ENCODE measurements around the gene PLXNC1.

Gene PLXNC1

DNA sequence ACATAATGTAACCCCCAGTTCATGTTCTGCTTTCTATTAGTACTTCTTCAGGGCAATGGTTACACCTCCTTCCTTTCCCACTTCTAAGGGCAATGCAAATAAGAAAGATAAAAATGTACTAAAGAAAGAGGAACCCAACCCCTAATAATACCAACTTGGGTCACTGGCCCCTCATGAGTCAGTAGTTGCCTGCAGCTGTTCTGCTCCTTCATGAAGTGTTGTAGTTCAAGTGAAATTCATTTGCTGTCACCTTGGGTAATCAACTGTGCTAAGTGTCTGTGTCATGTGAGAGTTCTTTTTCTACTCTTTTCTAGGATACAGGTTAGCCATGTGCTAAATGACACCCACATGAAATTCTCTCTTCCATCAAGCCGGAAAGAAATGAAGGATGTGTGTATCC, 91.8 kb downstream of the PLXNC1 start:
- no peak overlapping the region for H3K4me3 ChIP-seq (ENCODE audit: low read depth, low read length)
- no peaks in the 10 kb centered on the region for H3K9me3 ChIP-seq (ENCODE audit: severe bottlenecking)
- no peak overlapping the region; the same call in 1 of the 2 replicates for H3K27ac ChIP-seq
- H3K27me3 ChIP-seq (ENCODE audit: insufficient read depth, low read depth, severe bottlenecking) = no peaks in the 10 kb centered on the region
- no peaks in the 10 kb centered on the region for H3K36me3 ChIP-seq
- TF ChIP-seq, protein P1, sequence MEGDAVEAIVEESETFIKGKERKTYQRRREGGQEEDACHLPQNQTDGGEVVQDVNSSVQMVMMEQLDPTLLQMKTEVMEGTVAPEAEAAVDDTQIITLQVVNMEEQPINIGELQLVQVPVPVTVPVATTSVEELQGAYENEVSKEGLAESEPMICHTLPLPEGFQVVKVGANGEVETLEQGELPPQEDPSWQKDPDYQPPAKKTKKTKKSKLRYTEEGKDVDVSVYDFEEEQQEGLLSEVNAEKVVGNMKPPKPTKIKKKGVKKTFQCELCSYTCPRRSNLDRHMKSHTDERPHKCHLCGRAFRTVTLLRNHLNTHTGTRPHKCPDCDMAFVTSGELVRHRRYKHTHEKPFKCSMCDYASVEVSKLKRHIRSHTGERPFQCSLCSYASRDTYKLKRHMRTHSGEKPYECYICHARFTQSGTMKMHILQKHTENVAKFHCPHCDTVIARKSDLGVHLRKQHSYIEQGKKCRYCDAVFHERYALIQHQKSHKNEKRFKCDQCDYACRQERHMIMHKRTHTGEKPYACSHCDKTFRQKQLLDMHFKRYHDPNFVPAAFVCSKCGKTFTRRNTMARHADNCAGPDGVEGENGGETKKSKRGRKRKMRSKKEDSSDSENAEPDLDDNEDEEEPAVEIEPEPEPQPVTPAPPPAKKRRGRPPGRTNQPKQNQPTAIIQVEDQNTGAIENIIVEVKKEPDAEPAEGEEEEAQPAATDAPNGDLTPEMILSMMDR (IDR thresholded peaks at IDR 0.05; ENCODE audit: low read depth, low read length) = no peak
- DNase-seq = no peak

DNA sequence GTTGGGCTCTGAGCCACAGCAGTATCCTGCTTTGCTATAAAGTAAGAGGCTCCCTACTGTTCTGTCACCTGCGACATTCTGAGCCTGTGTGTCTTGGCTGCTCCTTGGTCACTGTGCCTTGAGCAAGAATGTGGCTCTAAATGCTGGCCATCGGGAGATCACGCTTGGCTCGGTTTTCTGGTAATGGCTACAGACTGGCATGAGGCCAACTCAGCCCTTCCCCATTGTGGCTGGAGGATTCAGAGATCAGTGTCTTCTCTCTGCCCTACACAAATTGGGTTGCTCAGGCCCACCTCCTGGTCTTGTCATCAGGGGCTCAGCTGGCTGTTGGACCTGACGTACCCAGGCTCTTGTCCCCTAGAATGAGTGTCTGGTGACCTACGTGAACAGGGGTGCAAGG, 94.5 kb downstream of the PLXNC1 start:
- TF ChIP-seq, protein P1 (IDR thresholded peaks at IDR 0.05; ENCODE audit: low read depth, low read length) = no peak
- DNase-seq = no peak
- no peak overlapping the region for H3K27ac ChIP-seq
- H3K27me3 ChIP-seq (ENCODE audit: insufficient read depth, low read depth, severe bottlenecking) = no peaks in the 10 kb centered on the region
- H3K4me3 ChIP-seq (ENCODE audit: low read depth, low read length) = no peak overlapping the region
- H3K9me3 ChIP-seq (ENCODE audit: severe bottlenecking) = no peaks in the 10 kb centered on the region
- no peaks in the 10 kb centered on the region for H3K36me3 ChIP-seq

DNA sequence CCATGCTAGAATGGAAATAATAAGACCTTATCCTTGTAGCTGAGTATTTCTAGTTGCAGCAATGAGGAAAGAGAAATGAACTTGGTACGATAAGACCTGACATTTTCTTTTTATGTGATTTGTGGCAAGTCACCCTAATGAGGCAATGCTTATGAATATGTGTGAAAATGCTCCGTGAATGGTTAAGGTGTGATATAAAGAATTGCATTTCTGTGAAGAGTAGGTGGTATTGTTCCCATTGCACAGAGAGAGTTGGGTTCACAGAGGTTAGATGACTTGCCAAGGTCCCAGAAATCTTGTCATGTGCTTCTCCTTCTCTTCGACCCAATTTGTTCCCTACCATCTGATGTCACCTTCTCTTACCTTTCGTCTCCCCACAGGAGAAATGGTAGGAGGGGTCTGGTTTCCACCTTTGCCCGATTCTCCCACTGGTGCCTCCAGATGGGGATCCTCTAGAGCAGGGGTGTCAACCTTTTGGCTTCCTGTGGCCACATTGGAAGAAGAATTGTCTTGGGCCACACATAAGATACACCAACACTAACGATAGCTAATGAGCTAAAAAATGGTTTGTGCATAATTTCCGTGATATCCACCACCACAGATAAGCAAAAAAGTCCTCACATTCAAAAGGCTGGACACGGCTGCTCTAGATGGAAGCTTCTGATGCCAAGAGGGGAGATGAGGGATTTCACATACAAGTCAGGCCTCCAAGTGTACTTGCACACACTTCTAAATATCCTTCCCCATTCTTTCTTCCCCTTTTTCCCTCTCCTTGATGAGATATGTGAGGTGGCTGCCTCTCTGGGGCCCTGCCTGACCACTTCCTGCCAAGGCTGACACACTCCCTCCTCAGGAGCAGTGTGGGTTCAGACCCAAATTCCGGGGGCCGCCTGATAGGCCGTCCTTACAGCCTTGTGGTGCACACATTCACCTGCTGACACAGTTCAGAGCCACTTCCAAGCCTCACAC, 96.1 kb downstream of the PLXNC1 start:
- H3K36me3 ChIP-seq = no peaks in the 10 kb centered on the region
- no peak overlapping the region for H3K4me3 ChIP-seq (ENCODE audit: low read depth, low read length)
- H3K27me3 ChIP-seq (ENCODE audit: insufficient read depth, low read depth, severe bottlenecking) = no peaks in the 10 kb centered on the region
- no peaks in the 10 kb centered on the region for H3K9me3 ChIP-seq (ENCODE audit: severe bottlenecking)
- no peak for DNase-seq
- TF ChIP-seq, protein P1 (IDR thresholded peaks at IDR 0.05; ENCODE audit: low read depth, low read length) = no peak
- no peak overlapping the region for H3K27ac ChIP-seq

DNA sequence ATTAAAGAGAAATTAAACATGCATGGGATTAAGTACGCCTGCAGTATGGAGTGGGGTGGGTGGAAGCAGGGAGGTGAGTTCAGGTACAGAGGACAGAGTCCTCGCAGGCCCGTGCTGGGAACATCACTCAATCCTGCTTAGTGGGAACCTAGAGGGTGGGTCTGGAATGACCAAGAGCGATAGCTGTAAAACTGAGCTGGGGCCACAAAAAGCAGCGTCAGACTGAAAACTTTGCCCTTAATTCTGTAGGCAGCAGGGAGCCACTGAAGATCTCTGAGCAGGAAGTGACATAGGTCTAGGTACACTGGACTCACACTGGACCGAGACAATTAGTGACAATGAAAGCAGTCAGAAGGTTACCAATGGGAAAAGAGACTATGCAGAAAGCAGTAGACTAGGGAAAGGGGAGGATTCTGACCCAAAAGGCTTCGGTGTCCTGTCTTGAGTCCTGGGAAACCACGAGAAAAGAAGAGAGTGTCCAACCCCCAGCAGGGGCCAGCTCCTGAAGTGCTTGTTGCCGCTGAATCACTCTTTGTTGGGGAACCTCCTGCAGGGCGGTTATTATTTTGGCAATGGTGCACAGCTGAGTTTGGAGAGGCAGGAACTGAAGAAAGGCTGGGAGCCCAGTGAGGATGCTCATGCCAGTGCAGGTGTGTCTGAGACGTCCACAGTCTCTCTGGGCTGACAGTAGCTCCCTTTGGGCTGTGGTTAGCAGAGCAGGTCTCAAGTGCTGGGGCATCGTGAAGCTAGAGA, 97.4 kb downstream of the PLXNC1 start:
- Histone ChIP-seq H3K9me3 (ENCODE audit: severe bottlenecking) (no peaks in the 10 kb centered on the region), H3K27me3 (ENCODE audit: insufficient read depth, low read depth, severe bottlenecking) (no peaks in the 10 kb centered on the region), H3K36me3 (no peaks in the 10 kb centered on the region), H3K4me3 (ENCODE audit: low read depth, low read length) (no peak overlapping the region), H3K27ac (no peak overlapping the region)
- DNase-seq = no peak
- TF ChIP-seq, protein P1 (IDR thresholded peaks at IDR 0.05; ENCODE audit: low read depth, low read length) = no peak

DNA sequence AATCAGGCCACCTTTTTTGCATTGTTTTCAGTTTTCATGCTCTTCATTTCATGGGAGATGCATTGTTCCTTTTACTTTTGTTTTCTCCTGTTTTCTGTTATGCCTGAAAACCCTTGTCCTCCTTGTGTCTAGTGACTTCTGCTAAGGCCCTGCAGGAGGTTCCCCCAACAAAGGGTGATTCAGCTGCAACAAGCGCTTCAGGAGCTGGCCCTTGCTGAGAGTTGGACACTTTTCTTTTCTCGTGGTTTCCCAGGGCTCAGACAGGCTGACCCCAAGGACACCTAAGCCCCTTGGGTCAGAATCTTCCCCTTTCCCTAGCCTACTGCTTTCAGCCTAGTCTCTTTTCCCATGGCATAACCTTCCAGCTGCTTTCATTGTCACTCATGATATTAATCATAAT, 98.9 kb downstream of the PLXNC1 start:
- H3K27ac ChIP-seq = no peak overlapping the region

More for the DNA sequence above, 98.9 kb downstream of the PLXNC1 start:
- no peaks in the 10 kb centered on the region for H3K9me3 ChIP-seq (ENCODE audit: severe bottlenecking)
- H3K4me3 ChIP-seq (ENCODE audit: low read depth, low read length) = no peak overlapping the region
- no peaks in the 10 kb centered on the region for H3K36me3 ChIP-seq
- TF ChIP-seq, protein P1 (IDR thresholded peaks at IDR 0.05; ENCODE audit: low read depth, low read length) = no peak
- H3K27me3 ChIP-seq (ENCODE audit: insufficient read depth, low read depth, severe bottlenecking) = no peaks in the 10 kb centered on the region
- no peak for DNase-seq

Measured in WERI-Rb-1 (cell line).